Measurements from ENCODE around the gene AQP5. TPM values are rescaled to one million over a fixed set of nuclear protein-coding genes. Genes with fewer than 3 reads are reported as not detected.

The AQP5 gene
- total RNA-seq, 4 donors from 2014 or later = not detected

- TF ChIP-seq, protein P1, sequence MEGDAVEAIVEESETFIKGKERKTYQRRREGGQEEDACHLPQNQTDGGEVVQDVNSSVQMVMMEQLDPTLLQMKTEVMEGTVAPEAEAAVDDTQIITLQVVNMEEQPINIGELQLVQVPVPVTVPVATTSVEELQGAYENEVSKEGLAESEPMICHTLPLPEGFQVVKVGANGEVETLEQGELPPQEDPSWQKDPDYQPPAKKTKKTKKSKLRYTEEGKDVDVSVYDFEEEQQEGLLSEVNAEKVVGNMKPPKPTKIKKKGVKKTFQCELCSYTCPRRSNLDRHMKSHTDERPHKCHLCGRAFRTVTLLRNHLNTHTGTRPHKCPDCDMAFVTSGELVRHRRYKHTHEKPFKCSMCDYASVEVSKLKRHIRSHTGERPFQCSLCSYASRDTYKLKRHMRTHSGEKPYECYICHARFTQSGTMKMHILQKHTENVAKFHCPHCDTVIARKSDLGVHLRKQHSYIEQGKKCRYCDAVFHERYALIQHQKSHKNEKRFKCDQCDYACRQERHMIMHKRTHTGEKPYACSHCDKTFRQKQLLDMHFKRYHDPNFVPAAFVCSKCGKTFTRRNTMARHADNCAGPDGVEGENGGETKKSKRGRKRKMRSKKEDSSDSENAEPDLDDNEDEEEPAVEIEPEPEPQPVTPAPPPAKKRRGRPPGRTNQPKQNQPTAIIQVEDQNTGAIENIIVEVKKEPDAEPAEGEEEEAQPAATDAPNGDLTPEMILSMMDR (IDR thresholded peaks at IDR 0.05) = no peak
- no peak for DNase-seq (ENCODE audit: low spot score)
- ATAC-seq (ENCODE audit: low FRiP score) = no peak
These were observed 44.6 kb downstream of the AQP5 start for GRCh38 chr12:50006280-50006679.

- ATAC-seq (ENCODE audit: low FRiP score) (no peak), DNase-seq (ENCODE audit: low spot score) (no peak)
- TF ChIP-seq, protein P1 (IDR thresholded peaks at IDR 0.05) = no peak
These were observed 45.2 kb downstream of the AQP5 start for GRCh38 chr12:50006754-50007442.

DNA sequence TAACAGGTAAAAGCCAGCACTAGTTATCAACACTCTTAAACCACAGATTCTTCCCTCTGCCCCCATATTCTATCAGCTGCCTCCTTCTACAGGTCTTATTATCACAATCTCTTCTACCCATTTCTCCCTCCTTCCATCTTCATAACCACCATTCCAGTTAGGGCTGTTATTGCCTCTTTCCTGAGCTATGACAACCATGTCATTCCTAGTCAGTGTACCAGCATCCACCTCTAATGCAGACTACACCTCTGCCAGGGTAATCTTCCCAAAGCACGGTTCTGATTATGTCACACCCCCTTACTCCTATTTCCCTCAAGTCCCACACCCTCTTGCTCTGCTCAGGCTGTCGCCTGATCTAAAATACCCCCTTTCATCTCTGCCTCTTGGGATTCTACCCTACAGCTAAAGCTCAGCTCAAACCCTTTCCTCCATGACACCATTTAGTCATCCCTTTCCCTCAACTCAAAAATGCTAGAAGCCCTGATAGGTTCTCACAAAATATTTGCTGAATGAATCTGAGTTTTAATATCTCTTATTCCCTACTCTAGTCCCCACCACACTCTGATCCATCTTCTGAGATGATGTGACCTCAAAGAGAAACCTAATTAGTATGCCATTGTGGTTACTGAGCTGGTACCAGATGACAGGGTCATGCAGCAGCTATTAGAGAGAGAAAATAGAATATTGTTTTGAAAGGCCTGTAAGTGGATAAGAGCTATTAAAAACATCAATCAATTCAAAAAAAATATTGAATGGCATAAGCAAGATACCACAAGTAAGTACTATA, 51.9 kb downstream of the AQP5 start:
- no peak for ATAC-seq (ENCODE audit: low FRiP score)
- DNase-seq (ENCODE audit: low spot score) = no peak
- TF ChIP-seq, protein P1 (IDR thresholded peaks at IDR 0.05) = no peak

GRCh38 chr12:50014342-50014741, 52.7 kb downstream of the AQP5 start:
- TF ChIP-seq, protein P1 (IDR thresholded peaks at IDR 0.05) = no peak
- DNase-seq (ENCODE audit: low spot score) (no peak), ATAC-seq (ENCODE audit: low FRiP score) (no peak)

Other genes with a start within 250 kb of the AQP5 start
- 100 to 1,000 TPM; 337 to 481 (median 397) TPM for gene TMBIM6, start 220.3 kb upstream of the AQP5 start, total RNA-seq
- 10 to 100 TPM; 14.2 to 20.3 (median 17.6) TPM for gene NCKAP5L, start 133.5 kb upstream of the AQP5 start, total RNA-seq
- gene BCDIN3D, start 118.8 kb upstream of the AQP5 start, total RNA-seq = 1 to 10 TPM; 1.9 to 3.5 (median 2.8) TPM
- gene FAIM2, start 58.0 kb upstream of the AQP5 start, total RNA-seq = 1 to 10 TPM in 3 of 4 donors, under 1 TPM in 1; 0.36 to 6.1 (median 3.1) TPM
- not detected for gene AQP2, start 11.1 kb upstream of the AQP5 start, total RNA-seq
- under 1 TPM in 1 of 4 donors, not detected in 3; 0.56 TPM for gene AQP6, start 11.1 kb downstream of the AQP5 start, total RNA-seq
- 10 to 100 TPM in 2 of 4 donors, 1 to 10 TPM in 2; 5.2 to 15.3 (median 8.5) TPM for gene RACGAP1, start 63.6 kb downstream of the AQP5 start, total RNA-seq
- 1 to 10 TPM in 3 of 4 donors, under 1 TPM in 1; 0.69 to 3.8 (median 1.4) TPM for gene ASIC1, start 95.7 kb downstream of the AQP5 start, total RNA-seq
- 10 to 100 TPM; 47.7 to 80.8 (median 57.3) TPM for gene SMARCD1, start 123.5 kb downstream of the AQP5 start, total RNA-seq
- 1,000 to 10,000 TPM in 3 of 4 donors, 100 to 1,000 TPM in 1; 689 to 2,989 (median 2,080) TPM for gene GPD1, start 142.1 kb downstream of the AQP5 start, total RNA-seq
- 100 to 1,000 TPM in 1 of 4 donors, 10 to 100 TPM in 3; 67.3 to 125 (median 88.1) TPM for gene COX14, start 150.4 kb downstream of the AQP5 start, total RNA-seq
- 10 to 100 TPM; 20.0 to 27.6 (median 24.6) TPM for gene CERS5, start 205.5 kb downstream of the AQP5 start, total RNA-seq